Breast epithelium (tissue), 3 donors: ENCODE results near the gene MAN1C1.

Source experiments
- POLR2AphosphoS5 ChIP-seq, 3 donors: sonication (generic); formaldehyde crosslinking; IDR thresholded peaks; one replicate each; pipeline ENCODE4 v1.6.1; 2017; ENCODE audit warnings: antibody characterized with exemption in 3 of 3
- TF ChIP-seq, protein P1 (sequence below), 3 donors: fragments of 450-650 bp; IDR thresholded peaks; one replicate each; pipeline ENCODE4 v1.5.1; 2016 to 2017; ENCODE audit warnings: antibody characterized with exemption in 3 of 3, mild to moderate bottlenecking in 3 of 3, moderate library complexity in 3 of 3

DNA sequence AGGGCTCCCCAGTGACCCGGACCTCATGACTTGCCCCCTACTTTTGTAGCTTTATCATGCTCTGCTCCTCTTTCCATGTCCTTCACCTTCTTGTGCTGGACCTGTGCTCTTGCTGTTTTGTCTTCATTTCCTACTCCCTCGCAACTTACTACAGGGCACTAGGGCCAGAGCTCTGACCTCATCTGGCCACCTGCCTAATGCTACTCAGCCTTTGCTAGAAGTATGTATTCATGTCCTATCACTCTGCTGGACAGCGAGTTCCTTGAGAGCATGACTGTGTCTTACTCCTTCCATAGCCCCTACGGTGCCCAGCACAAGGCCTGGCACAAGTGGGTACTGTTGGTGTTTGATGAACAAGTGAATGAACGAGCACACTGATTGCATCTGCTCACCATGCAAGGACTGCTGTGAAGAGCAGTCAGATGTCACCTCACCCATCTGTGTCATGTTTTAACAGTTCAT lies 205.1 kb downstream of the MAN1C1 start:
- TF ChIP-seq, protein P1, sequence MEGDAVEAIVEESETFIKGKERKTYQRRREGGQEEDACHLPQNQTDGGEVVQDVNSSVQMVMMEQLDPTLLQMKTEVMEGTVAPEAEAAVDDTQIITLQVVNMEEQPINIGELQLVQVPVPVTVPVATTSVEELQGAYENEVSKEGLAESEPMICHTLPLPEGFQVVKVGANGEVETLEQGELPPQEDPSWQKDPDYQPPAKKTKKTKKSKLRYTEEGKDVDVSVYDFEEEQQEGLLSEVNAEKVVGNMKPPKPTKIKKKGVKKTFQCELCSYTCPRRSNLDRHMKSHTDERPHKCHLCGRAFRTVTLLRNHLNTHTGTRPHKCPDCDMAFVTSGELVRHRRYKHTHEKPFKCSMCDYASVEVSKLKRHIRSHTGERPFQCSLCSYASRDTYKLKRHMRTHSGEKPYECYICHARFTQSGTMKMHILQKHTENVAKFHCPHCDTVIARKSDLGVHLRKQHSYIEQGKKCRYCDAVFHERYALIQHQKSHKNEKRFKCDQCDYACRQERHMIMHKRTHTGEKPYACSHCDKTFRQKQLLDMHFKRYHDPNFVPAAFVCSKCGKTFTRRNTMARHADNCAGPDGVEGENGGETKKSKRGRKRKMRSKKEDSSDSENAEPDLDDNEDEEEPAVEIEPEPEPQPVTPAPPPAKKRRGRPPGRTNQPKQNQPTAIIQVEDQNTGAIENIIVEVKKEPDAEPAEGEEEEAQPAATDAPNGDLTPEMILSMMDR (IDR thresholded peaks at IDR 0.05), result no peak
- no peak for TF ChIP-seq POLR2AphosphoS5 (IDR thresholded peaks at IDR 0.05)
